ENCODE data around the gene SNAP23. TPM values are rescaled to one million over a fixed set of nuclear protein-coding genes. Genes with fewer than 3 reads are reported as not detected.

The SNAP23 gene
- total RNA-seq, 1 donor from 2014 or later = 111 TPM

- H3K4me1 Mint-ChIP-seq = peaks cover 88% of the 10 kb centered on the region
- no peak for DNase-seq
- no peaks in the 10 kb centered on the region for H3K27me3 Mint-ChIP-seq
- intact Hi-C loops (cut with micrococcal nuclease) = no loop called here
- H3K9me3 Mint-ChIP-seq = no peaks in the 10 kb centered on the region
- H3K36me3 Mint-ChIP-seq (ENCODE audit: low read depth) = peaks cover 18% of the 10 kb centered on the region
- peak overlapping the region; percentile 85 for H3K27ac Mint-ChIP-seq
- no peak overlapping the region for H3K4me3 Mint-ChIP-seq
- ChIA-PET POLR2A (interaction anchor here (0.8 to 3.8 kb wide), 3 partner anchors 8 to 43 kb away, joined by 3 to 50 read pairs (median 40); partner anchors contain the start of genes SNAP23 and ZNF106), CTCF (no interaction called here)
- ATAC-seq (ENCODE audit: low read depth) = no peak
- no peak for TF ChIP-seq CTCF (IDR thresholded peaks at IDR 0.05)
Measured at GRCh38 chr15:42502477-42502876, 7.0 kb downstream of the SNAP23 start.

GRCh38 chr15:42503825-42504224 lies 8.4 kb downstream of the SNAP23 start:
- no peaks in the 10 kb centered on the region for H3K9me3 Mint-ChIP-seq
- peaks cover 26% of the 10 kb centered on the region for H3K36me3 Mint-ChIP-seq (ENCODE audit: low read depth)
- ChIA-PET POLR2A (interaction anchor here (1.2 to 3.8 kb wide), 4 partner anchors 9 to 45 kb away, joined by 3 to 50 read pairs (median 22); partner anchors contain the start of genes SNAP23 and ZNF106), CTCF (interaction anchor here (0.7 kb wide), 1 partner anchor 325 kb away, joined by 4 read pairs; no protein-coding TSS in a partner anchor)
- H3K4me1 Mint-ChIP-seq = peaks cover 82% of the 10 kb centered on the region
- intact Hi-C loops (cut with micrococcal nuclease) = loop anchor here (1.0 kb wide), 2 partner anchors 9 to 13 kb away; partner anchors contain the start of genes SNAP23 and ZNF106
- peak overlapping the region; percentile 50 for H3K4me3 Mint-ChIP-seq
- TF ChIP-seq CTCF (IDR thresholded peaks at IDR 0.05) = no peak
- H3K27ac Mint-ChIP-seq = peak overlapping the region; percentile 85
- no peaks in the 10 kb centered on the region for H3K27me3 Mint-ChIP-seq
- DNase-seq (no peak), ATAC-seq (ENCODE audit: low read depth) (peak; percentile 11)

- ChIA-PET CTCF (interaction anchor here (0.7 to 1.0 kb wide), 2 partner anchors 14 to 50 kb away, joined by 4 read pairs; partner anchors contain the start of gene ZNF106), POLR2A (interaction anchor here (0.8 to 3.8 kb wide), 6 partner anchors 10 to 231 kb away, joined by 3 to 50 read pairs (median 6); partner anchors contain the start of genes SNAP23, STARD9, TMEM87A and ZNF106)
- H3K27me3 Mint-ChIP-seq = no peaks in the 10 kb centered on the region
- peak overlapping the region; percentile 81 for H3K27ac Mint-ChIP-seq
- ATAC-seq (ENCODE audit: low read depth) (peak; percentile 6), DNase-seq (no peak)
- H3K4me3 Mint-ChIP-seq = no peak overlapping the region
- TF ChIP-seq CTCF (IDR thresholded peaks at IDR 0.05) = no peak
- peaks cover 23% of the 10 kb centered on the region for H3K36me3 Mint-ChIP-seq (ENCODE audit: low read depth)
- intact Hi-C loops (cut with micrococcal nuclease) = loop anchor here (1.0 kb wide), 1 partner anchor 9 kb away; the partner anchor contains the start of gene SNAP23
- peaks cover 77% of the 10 kb centered on the region for H3K4me1 Mint-ChIP-seq
- no peaks in the 10 kb centered on the region for H3K9me3 Mint-ChIP-seq
Measured at GRCh38 chr15:42504631-42505030, 9.2 kb downstream of the SNAP23 start.

GRCh38 chr15:42507514-42507913 lies 12.1 kb downstream of the SNAP23 start:
- Mint-ChIP-seq H3K9me3 (no peaks in the 10 kb centered on the region), H3K27ac (no peak overlapping the region), H3K27me3 (no peaks in the 10 kb centered on the region), H3K36me3 (ENCODE audit: low read depth) (peaks cover 27% of the 10 kb centered on the region), H3K4me3 (no peak overlapping the region), H3K4me1 (peaks cover 65% of the 10 kb centered on the region)
- ChIA-PET POLR2A (interaction anchor here (0.7 kb wide), 1 partner anchor 213 kb away, joined by 6 read pairs; no protein-coding TSS in a partner anchor), CTCF (no interaction called here)
- intact Hi-C loops (cut with micrococcal nuclease) = no loop called here
- TF ChIP-seq CTCF (IDR thresholded peaks at IDR 0.05) = no peak
- ATAC-seq (ENCODE audit: low read depth) (no peak), DNase-seq (no peak)

GRCh38 chr15:42508263-42508690 lies 12.8 kb downstream of the SNAP23 start:
- Mint-ChIP-seq H3K36me3 (ENCODE audit: low read depth) (peaks cover 34% of the 10 kb centered on the region), H3K9me3 (no peaks in the 10 kb centered on the region), H3K4me3 (no peak overlapping the region), H3K4me1 (peaks cover 57% of the 10 kb centered on the region), H3K27ac (no peak overlapping the region), H3K27me3 (no peaks in the 10 kb centered on the region)
- no peak for ATAC-seq (ENCODE audit: low read depth)
- CTCF ChIA-PET = no interaction called here
- POLR2A ChIA-PET = interaction anchor here (0.7 kb wide), 1 partner anchor 214 kb away, joined by 6 read pairs; no protein-coding TSS in a partner anchor
- TF ChIP-seq CTCF (IDR thresholded peaks at IDR 0.05) = no peak
- intact Hi-C loops (cut with micrococcal nuclease) = no loop called here
- no peak for DNase-seq
